ENCODE results near the gene UBLCP1. TPM values are rescaled to one million over a fixed set of nuclear protein-coding genes. Genes with fewer than 3 reads are reported as not detected.

UBLCP1 gene, protein sequence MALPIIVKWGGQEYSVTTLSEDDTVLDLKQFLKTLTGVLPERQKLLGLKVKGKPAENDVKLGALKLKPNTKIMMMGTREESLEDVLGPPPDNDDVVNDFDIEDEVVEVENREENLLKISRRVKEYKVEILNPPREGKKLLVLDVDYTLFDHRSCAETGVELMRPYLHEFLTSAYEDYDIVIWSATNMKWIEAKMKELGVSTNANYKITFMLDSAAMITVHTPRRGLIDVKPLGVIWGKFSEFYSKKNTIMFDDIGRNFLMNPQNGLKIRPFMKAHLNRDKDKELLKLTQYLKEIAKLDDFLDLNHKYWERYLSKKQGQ
- total RNA-seq (18.2 and 20.3 TPM in 2 replicates), polyA plus RNA-seq (3.7 and 5.9 TPM in 2 replicates), polyA minus RNA-seq (2.8 and 3.8 TPM in 2 replicates), Bru-seq, nascent RNA (percentile 77 among the genes with signal in this experiment), BruChase-seq, experiment 1, labeled RNA remaining after a 6-hour chase (percentile 74 among the genes with signal in this experiment), BruChase-seq, experiment 2, labeled RNA remaining after a 2-hour chase (percentile 78 among the genes with signal in this experiment)
- 11.3 and 11.8 TPM in 2 replicates for polyA plus RNA-seq (2011; cell fraction: cytosol; rRNA removed)
- 3.6 and 4.5 TPM in 2 replicates for polyA plus RNA-seq (2011; cell fraction: nucleus; rRNA removed)
- 14.9 and 22.2 TPM in 2 replicates for polyA plus RNA-seq (2012)
- 3.8 TPM for polyA minus RNA-seq (2011; cell fraction: cytosol; rRNA and poly(A)+ RNA removed)
- 2.8 and 3.4 TPM in 2 replicates for polyA minus RNA-seq (2011; cell fraction: nucleus; rRNA and poly(A)+ RNA removed)
- long read RNA-seq, transcript UBLCP1-201 (11 exons, 2,392 nt), result major isoform, 37 of 39 reads
- long read RNA-seq, partial matches to known transcripts, result 2 of 39 reads
- long read RNA-seq, other reads (novel, unspliced or antisense), result 0 of 39 reads

DNA sequence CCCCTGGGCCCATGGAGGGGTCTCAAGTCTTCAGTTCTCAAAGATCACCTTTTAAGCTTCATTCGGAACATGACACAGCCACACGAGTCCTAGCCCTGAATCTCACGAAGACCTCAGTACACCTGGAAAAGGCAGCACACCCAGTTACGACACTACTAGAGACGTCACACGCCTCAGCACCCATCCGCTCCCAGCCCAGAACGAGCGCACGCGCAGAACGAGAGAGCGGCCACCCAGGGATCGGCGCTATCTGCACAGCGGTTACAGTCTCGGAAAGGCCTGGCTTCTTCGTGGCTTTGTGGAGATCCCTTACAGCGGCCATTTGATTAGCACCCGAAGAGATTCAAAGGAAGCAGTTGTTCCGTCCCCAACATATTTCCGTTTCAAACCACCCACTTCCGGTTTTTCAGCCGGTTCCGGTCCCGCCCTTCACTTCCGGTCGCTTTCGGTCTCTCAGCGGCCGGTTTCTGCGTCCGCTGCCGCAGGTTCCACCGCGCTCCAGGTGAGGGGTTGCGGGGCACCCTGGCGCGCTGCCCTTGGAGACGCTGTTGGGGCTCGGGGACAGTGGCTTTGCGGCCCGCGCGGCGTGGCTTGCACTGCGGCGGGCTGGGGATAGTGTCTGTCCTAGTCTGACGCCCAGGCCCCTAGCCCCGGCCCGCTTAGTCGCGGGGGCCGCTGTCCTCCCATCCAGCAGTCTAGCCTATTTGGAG is at the start of gene UBLCP1:
Gene UBLCP1, plus strand, starts transcription at position 432 of the 710 bp plus-strand sequence. CDS start 5,626 bp downstream, outside the sequence.
- TSS peak; percentile 97 for BruUV-seq (replicated peaks)
- Histone ChIP-seq H3K9ac (replicated peaks; ENCODE audit: extremely low read depth, insufficient read depth, low read length) (peak within 1 kb of the TSS; percentile 53), H3K27ac (ENCODE audit: insufficient read depth, low read depth, low read length) (peak within 1 kb of the TSS; percentile 34), H3K9me1 (replicated peaks; ENCODE audit: control insufficient read depth, extremely low read depth, insufficient read depth, low read length) (no peaks in the 10 kb centered on the region), H3K4me2 (ENCODE audit: insufficient read depth, low read length) (peak within 1 kb of the TSS; percentile 70), H3K36me3 (ENCODE audit: control insufficient read depth in 2 of 2, extremely low read depth in 1 of 2, insufficient read depth in 2 of 2, low read length in 2 of 2) (no peaks in the 10 kb centered on the region), H2AFZ (ENCODE audit: low read depth, low read length) (peak within 1 kb of the TSS; percentile 60), H3K4me1 (ENCODE audit: control insufficient read depth, extremely low read depth, insufficient read depth, low read length) (peaks cover 11% of the 10 kb centered on the region), H4K20me1 (replicated peaks; ENCODE audit: control insufficient read depth, extremely low read depth, insufficient read depth, low read length) (no peaks in the 10 kb centered on the region), H3K79me2 (ENCODE audit: control insufficient read depth, insufficient read depth, low read length) (peaks cover 5% of the 10 kb centered on the region), H3K4me3 (replicated peaks in 1 of 3; ENCODE audit: insufficient read depth in 1 of 3, low read depth in 1 of 3, low read length in 3 of 3) (peak within 1 kb of the TSS; percentile 13 to 84 (median 63)), H3K9me3 (replicated peaks; ENCODE audit: control insufficient read depth, insufficient read depth, low read length) (no peaks in the 10 kb centered on the region), H3K27me3 (ENCODE audit: control insufficient read depth in 2 of 2, insufficient read depth in 2 of 2, low read length in 2 of 2) (peaks cover 0 to 2% of the 10 kb centered on the region in 2 experiments)
- CTCF ChIA-PET, result interaction anchor here (1.2 to 1.7 kb wide), 2 partner anchors 106 kb away, joined by 3 to 5 read pairs; no protein-coding TSS in a partner anchor
- FAIRE-seq (peak; percentile 82), DNase-seq (ENCODE audit: low read depth, low spot score) (peak; percentile 67)
- no peak for TF ChIP-seq MYC (IDR thresholded peaks at IDR 0.05; ENCODE audit: low read depth, low read length)
- no peak for TF ChIP-seq JUN (IDR thresholded peaks at IDR 0.05; ENCODE audit: borderline replicate concordance, insufficient read depth, insufficient read length, low read depth)
- TF ChIP-seq, protein P1, sequence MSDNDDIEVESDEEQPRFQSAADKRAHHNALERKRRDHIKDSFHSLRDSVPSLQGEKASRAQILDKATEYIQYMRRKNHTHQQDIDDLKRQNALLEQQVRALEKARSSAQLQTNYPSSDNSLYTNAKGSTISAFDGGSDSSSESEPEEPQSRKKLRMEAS (IDR thresholded peaks at IDR 0.05; ENCODE audit: insufficient read depth, insufficient read length), result no peak
- no peak for TF ChIP-seq FOS (IDR thresholded peaks at IDR 0.05; ENCODE audit: borderline replicate concordance, insufficient read depth, low read length)
- TF ChIP-seq, protein P2, sequence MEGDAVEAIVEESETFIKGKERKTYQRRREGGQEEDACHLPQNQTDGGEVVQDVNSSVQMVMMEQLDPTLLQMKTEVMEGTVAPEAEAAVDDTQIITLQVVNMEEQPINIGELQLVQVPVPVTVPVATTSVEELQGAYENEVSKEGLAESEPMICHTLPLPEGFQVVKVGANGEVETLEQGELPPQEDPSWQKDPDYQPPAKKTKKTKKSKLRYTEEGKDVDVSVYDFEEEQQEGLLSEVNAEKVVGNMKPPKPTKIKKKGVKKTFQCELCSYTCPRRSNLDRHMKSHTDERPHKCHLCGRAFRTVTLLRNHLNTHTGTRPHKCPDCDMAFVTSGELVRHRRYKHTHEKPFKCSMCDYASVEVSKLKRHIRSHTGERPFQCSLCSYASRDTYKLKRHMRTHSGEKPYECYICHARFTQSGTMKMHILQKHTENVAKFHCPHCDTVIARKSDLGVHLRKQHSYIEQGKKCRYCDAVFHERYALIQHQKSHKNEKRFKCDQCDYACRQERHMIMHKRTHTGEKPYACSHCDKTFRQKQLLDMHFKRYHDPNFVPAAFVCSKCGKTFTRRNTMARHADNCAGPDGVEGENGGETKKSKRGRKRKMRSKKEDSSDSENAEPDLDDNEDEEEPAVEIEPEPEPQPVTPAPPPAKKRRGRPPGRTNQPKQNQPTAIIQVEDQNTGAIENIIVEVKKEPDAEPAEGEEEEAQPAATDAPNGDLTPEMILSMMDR (IDR thresholded peaks at IDR 0.05; ENCODE audit: extremely low read depth in 1 of 2, insufficient read depth in 1 of 2, low read depth in 1 of 2, low read length in 2 of 2), result no peak
- no peak for TF ChIP-seq EZH2 (IDR thresholded peaks at IDR 0.05; ENCODE audit: borderline replicate concordance, low read depth, low read length, severe bottlenecking)
- peak; percentile 76 for TF ChIP-seq POLR2AphosphoS5 (IDR thresholded peaks at IDR 0.05; ENCODE audit: insufficient read depth, low read depth, low read length)
- TF ChIP-seq GATA2 (IDR thresholded peaks at IDR 0.05; ENCODE audit: insufficient read depth, insufficient read length, low read depth, low read length), result no peak
- peak; percentile 77 for TF ChIP-seq POLR2A (IDR thresholded peaks at IDR 0.05; ENCODE audit: low read depth, low read length)
- intact Hi-C loops (cut with micrococcal nuclease), result loop anchor here (1.0 to 2.0 kb wide), 3 partner anchors 55 to 106 kb away; no protein-coding TSS in a partner anchor
- POLR2A ChIA-PET, result no interaction called here
- dilution Hi-C loops (cut with MboI; ENCODE audit: extremely low pct_ligation_motif_present, low sequenced_read_pairs), result no loop called here

Measured in endothelial cell of umbilical vein (primary cell).